Measurements from ENCODE around the gene RBFOX2. TPM values are rescaled to one million over a fixed set of nuclear protein-coding genes. Genes with fewer than 3 reads are reported as not detected.
A peak's percentile ranks its signal among the peaks of the same experiment; 100 is the strongest.
"Not testable (repeated sequence)": the region's sequence is repeated elsewhere in the genome, so short reads cannot be mapped to it uniquely, and the experiment has no call there.

The RBFOX2 gene
- total RNA-seq, 5 donors from 2014 or later (not counting 1 experiment from before 2014, with no cell fraction given): 0.73 to 1.5 (median 1.4) TPM

DNA sequence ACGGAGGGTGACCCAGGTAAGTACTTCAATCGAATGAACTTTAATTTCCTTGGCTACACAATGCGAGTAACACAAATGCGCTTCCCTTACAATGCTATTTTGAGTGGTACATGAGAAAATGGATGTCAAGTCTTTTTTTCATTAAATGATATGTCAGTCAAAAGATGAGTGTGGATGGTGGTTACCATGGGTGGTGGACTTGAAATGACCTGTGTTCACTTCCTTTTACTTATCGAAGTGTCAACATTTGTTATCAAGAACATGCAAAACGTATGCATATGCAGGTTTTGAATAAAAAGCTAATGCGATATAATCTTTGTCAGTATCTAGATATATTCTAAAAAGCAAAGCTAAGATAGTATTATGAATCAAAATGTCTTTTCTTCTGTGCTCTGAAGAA is 319.7 kb downstream of the RBFOX2 start:
- ATAC-seq (replicated peaks in 1 of 4) (no peak), DNase-seq (no peak)
- Histone ChIP-seq H3K4me3 (ENCODE audit: control insufficient read depth in 1 of 2, extremely low read depth in 1 of 2, low read length in 1 of 2) (no peak overlapping the region), H3K36me3 (ENCODE audit: control insufficient read depth in 2 of 2, extremely low read depth in 1 of 2, insufficient read depth in 1 of 2, low read length in 1 of 2) (no peaks in the 10 kb centered on the region), H3K4me1 (ENCODE audit: control insufficient read depth in 1 of 2, extremely low read depth in 1 of 2, insufficient read depth in 2 of 2, low read length in 2 of 2) (no peaks in the 10 kb centered on the region), H3K27me3 (replicated peaks in 1 of 2; ENCODE audit: control insufficient read depth in 2 of 2, extremely low read depth in 1 of 2, insufficient read depth in 2 of 2, low read length in 1 of 2) (no peaks in the 10 kb centered on the region), H3K27ac (ENCODE audit: low read length) (no peak overlapping the region), H3K9me3 (no peaks in the 10 kb centered on the region)
- POLR2A ChIA-PET: no interaction called here
- Mint-ChIP-seq H3K4me1 (no peaks in the 10 kb centered on the region), H3K27me3 (peaks cover 7 to 12% of the 10 kb centered on the region in 2 donors), H3K36me3 (no peaks in the 10 kb centered on the region), H3K4me3 (no peak overlapping the region), H3K9me3 (peaks cover 6 to 14% (median 8%) of the 10 kb centered on the region in 3 donors), H3K27ac (no peak overlapping the region)
- WGBS (ENCODE audit: insufficient coverage): 100% methylated on average over 2 of the region's 7 CpGs
- CTCF ChIA-PET: no interaction called here

DNA sequence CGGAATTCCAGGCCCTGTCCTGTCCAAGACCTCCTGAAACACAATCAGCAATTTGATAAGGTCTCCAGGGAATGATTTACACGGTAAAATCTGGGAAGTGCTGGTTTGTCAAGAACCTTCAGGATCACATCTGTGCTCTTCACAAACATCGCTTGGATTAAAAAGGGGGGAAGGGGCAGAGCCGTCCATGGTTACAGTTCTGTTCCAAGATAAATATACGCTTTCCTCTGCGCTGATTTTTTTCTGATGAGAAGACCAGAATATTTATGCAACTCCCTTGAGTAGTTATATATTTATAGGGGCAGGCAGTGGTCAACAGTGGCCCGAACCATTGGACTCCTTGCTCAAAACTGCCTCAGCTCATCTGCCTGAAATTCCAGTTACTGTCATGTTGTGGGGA is 320.2 kb downstream of the RBFOX2 start:
- Histone ChIP-seq H3K9me3 (no peaks in the 10 kb centered on the region), H3K27ac (ENCODE audit: low read length) (no peak overlapping the region), H3K4me3 (ENCODE audit: control insufficient read depth in 1 of 2, extremely low read depth in 1 of 2, low read length in 1 of 2) (no peak overlapping the region), H3K27me3 (replicated peaks in 1 of 2; ENCODE audit: control insufficient read depth in 2 of 2, extremely low read depth in 1 of 2, insufficient read depth in 2 of 2, low read length in 1 of 2) (no peaks in the 10 kb centered on the region), H3K4me1 (ENCODE audit: control insufficient read depth in 1 of 2, extremely low read depth in 1 of 2, insufficient read depth in 2 of 2, low read length in 2 of 2) (no peaks in the 10 kb centered on the region), H3K36me3 (ENCODE audit: control insufficient read depth in 2 of 2, extremely low read depth in 1 of 2, insufficient read depth in 1 of 2, low read length in 1 of 2) (no peaks in the 10 kb centered on the region)
- H3K27ac Mint-ChIP-seq: no peak overlapping the region
- no peaks in the 10 kb centered on the region for H3K4me1 Mint-ChIP-seq
- POLR2A ChIA-PET: no interaction called here
- ATAC-seq (replicated peaks in 1 of 4) (no peak), DNase-seq (no peak)
- CTCF ChIA-PET: no interaction called here
- peaks cover 6 to 11% (median 8%) of the 10 kb centered on the region in 3 donors for H3K9me3 Mint-ChIP-seq
- no peaks in the 10 kb centered on the region for H3K36me3 Mint-ChIP-seq
- peaks cover 3 to 8% of the 10 kb centered on the region in 2 donors for H3K27me3 Mint-ChIP-seq
- WGBS (ENCODE audit: insufficient coverage): 77% methylated on average over 3 of the region's 7 CpGs
- no peak overlapping the region for H3K4me3 Mint-ChIP-seq

DNA sequence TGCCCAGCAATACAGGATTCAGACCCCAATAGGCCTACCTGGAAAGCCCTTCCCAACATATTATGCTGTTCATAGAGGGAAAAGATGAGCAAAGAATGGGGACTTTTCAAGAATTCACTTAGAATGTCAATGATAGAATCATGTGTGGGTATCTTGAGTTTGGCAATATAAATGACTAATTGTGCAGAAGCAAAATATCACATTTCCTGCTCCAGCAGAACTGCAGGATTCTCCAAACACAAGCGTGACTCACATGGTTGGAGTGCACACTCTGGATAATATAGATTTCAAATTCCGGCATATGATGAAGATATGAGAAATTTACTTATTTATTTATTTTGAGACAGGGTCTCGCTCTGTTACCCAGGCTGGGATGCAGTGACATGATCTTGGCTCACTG is 323.5 kb downstream of the RBFOX2 start:
- no peak for DNase-seq
- ATAC-seq (replicated peaks in 1 of 4): no peak
- Histone ChIP-seq H3K27me3 (replicated peaks in 1 of 2; ENCODE audit: control insufficient read depth in 2 of 2, extremely low read depth in 1 of 2, insufficient read depth in 2 of 2, low read length in 1 of 2) (no peaks in the 10 kb centered on the region), H3K36me3 (ENCODE audit: control insufficient read depth in 2 of 2, extremely low read depth in 1 of 2, insufficient read depth in 1 of 2, low read length in 1 of 2) (no peaks in the 10 kb centered on the region), H3K9me3 (no peaks in the 10 kb centered on the region), H3K4me3 (ENCODE audit: control insufficient read depth in 1 of 2, extremely low read depth in 1 of 2, low read length in 1 of 2) (no peak overlapping the region), H3K4me1 (ENCODE audit: control insufficient read depth in 1 of 2, extremely low read depth in 1 of 2, insufficient read depth in 2 of 2, low read length in 2 of 2) (no peaks in the 10 kb centered on the region), H3K27ac (ENCODE audit: low read length) (no peak overlapping the region)
- CTCF ChIA-PET: interaction anchor here in 1 of 2 donors (1.5 kb wide), 1 partner anchor 78 kb away, joined by 4 read pairs; no protein-coding TSS in a partner anchor
- no peak overlapping the region for H3K4me3 Mint-ChIP-seq
- no peaks in the 10 kb centered on the region for H3K9me3 Mint-ChIP-seq
- H3K27me3 Mint-ChIP-seq: no peaks in the 10 kb centered on the region
- POLR2A ChIA-PET: interaction anchor here in 1 of 2 donors (0.7 kb wide), 1 partner anchor 287 kb away, joined by 3 read pairs; no protein-coding TSS in a partner anchor
- no peak overlapping the region for H3K27ac Mint-ChIP-seq
- no peaks in the 10 kb centered on the region for H3K36me3 Mint-ChIP-seq
- no CpG with 5 or more reads among the region's 3 CpGs for WGBS (ENCODE audit: insufficient coverage)
- no peaks in the 10 kb centered on the region for H3K4me1 Mint-ChIP-seq

DNA sequence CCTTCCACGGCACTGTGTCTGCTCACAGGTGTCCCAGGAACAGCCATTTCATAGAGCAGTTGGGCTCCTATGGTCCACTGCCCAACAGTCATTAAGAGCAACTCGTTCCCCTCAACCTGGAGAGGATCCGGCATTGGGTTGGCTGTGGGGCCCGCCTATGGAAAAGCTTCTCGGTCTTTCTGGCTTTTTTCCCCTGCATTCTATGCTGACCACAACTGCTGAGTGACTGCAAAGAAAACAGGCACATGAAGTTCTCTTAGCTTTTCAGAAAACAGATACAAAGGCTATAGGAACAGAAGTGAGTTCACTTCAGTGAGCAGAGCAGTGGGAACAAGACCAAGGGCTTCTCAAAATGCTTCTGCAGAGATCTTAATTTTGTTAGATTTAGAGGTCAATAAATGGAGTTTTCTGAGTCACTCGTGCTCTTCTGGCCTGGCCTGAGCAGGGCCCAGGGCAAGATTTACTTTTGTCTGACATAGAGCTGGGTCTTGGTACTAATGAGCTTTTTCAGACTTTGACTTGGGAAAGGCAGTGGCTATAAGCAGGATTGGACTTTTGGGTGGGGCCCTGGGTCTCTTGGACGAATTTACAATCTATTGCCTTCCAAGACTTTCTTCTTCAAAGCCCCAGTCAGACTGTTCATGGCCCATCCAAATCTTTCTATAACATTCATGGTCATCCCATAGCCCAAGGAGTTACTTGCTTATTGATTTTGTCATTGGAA is 324.6 kb downstream of the RBFOX2 start:
- DNase-seq (no peak), ATAC-seq (replicated peaks in 1 of 4) (no peak)
- CTCF ChIA-PET: interaction anchor here in 1 of 2 donors (1.5 kb wide), 1 partner anchor 76 kb away, joined by 4 read pairs; no protein-coding TSS in a partner anchor
- Histone ChIP-seq H3K27me3 (replicated peaks in 1 of 2; ENCODE audit: control insufficient read depth in 2 of 2, extremely low read depth in 1 of 2, insufficient read depth in 2 of 2, low read length in 1 of 2) (no peaks in the 10 kb centered on the region), H3K4me1 (ENCODE audit: control insufficient read depth in 1 of 2, extremely low read depth in 1 of 2, insufficient read depth in 2 of 2, low read length in 2 of 2) (no peaks in the 10 kb centered on the region), H3K27ac (ENCODE audit: low read length) (no peak overlapping the region), H3K36me3 (ENCODE audit: control insufficient read depth in 2 of 2, extremely low read depth in 1 of 2, insufficient read depth in 1 of 2, low read length in 1 of 2) (no peaks in the 10 kb centered on the region), H3K9me3 (no peaks in the 10 kb centered on the region), H3K4me3 (ENCODE audit: control insufficient read depth in 1 of 2, extremely low read depth in 1 of 2, low read length in 1 of 2) (no peak overlapping the region)
- H3K36me3 Mint-ChIP-seq: no peaks in the 10 kb centered on the region
- no peaks in the 10 kb centered on the region for H3K27me3 Mint-ChIP-seq
- no peaks in the 10 kb centered on the region for H3K4me1 Mint-ChIP-seq
- no peak overlapping the region for H3K4me3 Mint-ChIP-seq
- POLR2A ChIA-PET: no interaction called here
- H3K27ac Mint-ChIP-seq: no peak overlapping the region
- WGBS (ENCODE audit: insufficient coverage): 85% methylated on average over 6 of the region's 7 CpGs
- H3K9me3 Mint-ChIP-seq: no peaks in the 10 kb centered on the region

DNA sequence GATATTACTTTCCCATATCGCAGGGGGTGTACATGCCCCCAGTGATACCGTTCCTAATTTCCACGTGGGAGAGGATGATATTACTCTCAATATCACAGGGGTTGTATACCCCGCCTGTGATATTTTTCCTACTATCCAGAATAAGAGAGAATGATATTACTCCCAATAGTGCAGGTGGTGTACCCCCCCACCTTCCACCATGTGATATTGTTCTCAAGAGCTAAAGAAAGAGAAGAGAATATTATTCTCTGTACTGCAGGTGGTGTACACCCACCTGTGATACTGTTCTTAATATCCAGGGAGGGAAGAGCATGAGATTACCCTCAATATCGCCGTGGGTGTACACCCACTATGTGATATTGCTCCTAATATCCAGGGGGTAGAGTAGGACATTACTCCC is 328.8 kb downstream of the RBFOX2 start:
- CTCF ChIA-PET: not testable (repeated sequence)

DNA sequence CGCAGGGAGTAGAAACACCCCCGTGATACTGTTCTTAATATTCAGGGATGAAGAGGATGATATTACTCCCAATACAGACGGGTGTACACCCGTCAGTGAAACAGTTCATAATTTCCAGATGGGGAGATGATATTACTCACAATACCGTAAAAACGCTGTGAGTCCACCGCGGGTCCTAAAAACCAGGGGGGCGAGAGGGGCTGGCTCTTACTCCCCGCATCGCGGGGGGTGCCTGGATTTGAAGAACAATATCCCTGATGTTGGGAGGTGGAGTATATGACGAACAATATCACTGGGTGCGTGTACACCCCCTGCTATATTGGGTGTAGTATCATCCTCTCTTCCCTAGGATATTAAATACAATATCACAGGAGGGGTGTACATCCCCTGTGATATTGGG is 331.5 kb downstream of the RBFOX2 start:
- 67% methylated on average over 2 of the region's 14 CpGs for WGBS (ENCODE audit: insufficient coverage)
- Mint-ChIP-seq H3K36me3 (no peaks in the 10 kb centered on the region), H3K4me1 (no peaks in the 10 kb centered on the region), H3K4me3 (no peak overlapping the region), H3K27me3 (peaks cover 0 to 6% of the 10 kb centered on the region in 2 donors), H3K27ac (no peak overlapping the region), H3K9me3 (no peaks in the 10 kb centered on the region)
- no peaks in the 10 kb centered on the region for H3K9me3 ChIP-seq
- ChIA-PET CTCF (no interaction called here), POLR2A (no interaction called here)
- DNase-seq (peak in 4 of 35 experiments; percentile 4 to 14 (median 8)), ATAC-seq (replicated peaks in 1 of 4) (peak in 1 of 4 experiments; percentile 35)
- no peaks in the 10 kb centered on the region for H3K27me3 ChIP-seq (replicated peaks in 1 of 2; ENCODE audit: control insufficient read depth in 2 of 2, extremely low read depth in 1 of 2, insufficient read depth in 2 of 2, low read length in 1 of 2)
- H3K4me1 ChIP-seq (ENCODE audit: control insufficient read depth in 1 of 2, extremely low read depth in 1 of 2, insufficient read depth in 2 of 2, low read length in 2 of 2): no peaks in the 10 kb centered on the region
- no peak overlapping the region for H3K27ac ChIP-seq (ENCODE audit: low read length)
- no peak overlapping the region for H3K4me3 ChIP-seq (ENCODE audit: control insufficient read depth in 1 of 2, extremely low read depth in 1 of 2, low read length in 1 of 2)
- H3K36me3 ChIP-seq (ENCODE audit: control insufficient read depth in 2 of 2, extremely low read depth in 1 of 2, insufficient read depth in 1 of 2, low read length in 1 of 2): no peaks in the 10 kb centered on the region

More for the DNA sequence above, 328.8 kb downstream of the RBFOX2 start:
- H3K27ac ChIP-seq (ENCODE audit: low read length); H3K27me3 ChIP-seq (replicated peaks in 1 of 2; ENCODE audit: control insufficient read depth in 2 of 2, extremely low read depth in 1 of 2, insufficient read depth in 2 of 2, low read length in 1 of 2); H3K27ac Mint-ChIP-seq; H3K9me3 Mint-ChIP-seq; POLR2A ChIA-PET; H3K4me3 Mint-ChIP-seq; H3K4me3 ChIP-seq (ENCODE audit: control insufficient read depth in 1 of 2, extremely low read depth in 1 of 2, low read length in 1 of 2); H3K4me1 ChIP-seq (ENCODE audit: control insufficient read depth in 1 of 2, extremely low read depth in 1 of 2, insufficient read depth in 2 of 2, low read length in 2 of 2); H3K27me3 Mint-ChIP-seq; H3K36me3 ChIP-seq (ENCODE audit: control insufficient read depth in 2 of 2, extremely low read depth in 1 of 2, insufficient read depth in 1 of 2, low read length in 1 of 2); H3K9me3 ChIP-seq; H3K4me1 Mint-ChIP-seq; H3K36me3 Mint-ChIP-seq; ATAC-seq (replicated peaks in 1 of 4); DNase-seq: not testable (repeated sequence)
- WGBS (ENCODE audit: insufficient coverage): no CpG with 5 or more reads among the region's 6 CpGs

All from T-cell (primary cell).